Stomach (tissue), 4 donors: ENCODE data around the gene IGSF9B.

Source experiments
- CTCF ChIP-seq, 7 experiments: fragments of 450-650 bp in 4 of 7; fragments of 200-600 bp in 3 of 7; sonication (generic) in 3 of 7; IDR thresholded peaks; one replicate each; pipeline ENCODE4 v1.5.1; 2016 to 2019; ENCODE audit warnings: antibody characterized with exemption in 7 of 7, control low read depth in 2 of 7, mild to moderate bottlenecking in 1 of 7
- EP300 ChIP-seq: sonication (generic); formaldehyde crosslinking; IDR thresholded peaks from one replicate; pipeline ENCODE4 v1.6.1; 2017; ENCODE audit warnings: antibody characterized with exemption
- POLR2AphosphoS5 ChIP-seq, 3 donors: sonication (generic); formaldehyde crosslinking; IDR thresholded peaks; one replicate each; pipeline ENCODE4 v1.6.1; 2016; ENCODE audit warnings: antibody characterized with exemption in 3 of 3

GRCh38 chr11:133921026-133921425 lies 35.7 kb downstream of the IGSF9B start:
- TF ChIP-seq POLR2AphosphoS5 (IDR thresholded peaks at IDR 0.05), result no peak
- no peak for TF ChIP-seq CTCF (IDR thresholded peaks at IDR 0.05)
- no peak for TF ChIP-seq EP300
